Right ventricle myocardium superior (tissue), 1 donor: ENCODE results near the gene TNIK. TPM values are rescaled to one million over a fixed set of nuclear protein-coding genes. Genes with fewer than 3 reads are reported as not detected.
"Not testable (repeated sequence)": the region's sequence is repeated elsewhere in the genome, so short reads cannot be mapped to it uniquely, and the experiment has no call there.

ENCODE experiments used
- ATAC-seq: fragments of 200-7000 bp; cut with Tn5 transposase; one replicate; pipeline ENCODE4 v1.9.1; 2020; ENCODE audit warnings: mild to moderate bottlenecking; ENCODE audit not compliant: poor library complexity
- DNase-seq: peaks from one replicate; pipeline ENCODE4 v3.0.0-alpha.2; 2020
- intact Hi-C: fragments of 100-400 bp; cut with DNase I; formaldehyde crosslinking; loops from one replicate; pipeline ENCODE4 v1.11.2; 2022
- total RNA-seq: library from RNA; stranded (reverse); fragmentation: NEBNext Ultra II Directional; extraction: Animal tissue kit (Norgen Biotek cat#: 25700); gene quantifications from one replicate; pipeline ENCODE4 v1.2.1, GENCODE V29; 2021
- donor health status: DM: no; HTN: yes; CAD: no; lungs with severe emphysema.

The TNIK gene
- total RNA-seq, 1 donor from 2014 or later: 22.5 TPM

DNA sequence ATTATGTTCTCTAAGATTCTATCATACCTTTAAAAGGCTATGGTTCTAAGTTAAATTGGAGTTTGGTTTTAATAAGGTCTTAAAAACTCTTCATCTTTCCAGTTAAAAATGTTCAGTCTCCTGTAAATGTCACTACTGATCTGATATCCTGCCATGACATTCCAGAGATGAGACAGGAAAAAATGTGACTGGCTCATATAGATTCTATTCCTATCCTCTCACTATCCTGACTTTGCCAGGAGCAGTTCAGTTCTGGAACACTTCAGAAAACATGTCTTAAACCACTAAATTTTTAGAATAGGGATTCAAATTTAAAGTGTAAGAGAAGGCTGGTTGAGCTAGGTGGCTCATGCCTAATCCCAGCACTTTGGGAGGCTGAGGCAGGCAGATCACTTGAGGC is 170.9 kb downstream of the TNIK start:
- ATAC-seq (no peak), DNase-seq (no peak)
- intact Hi-C loops: no loop called here

DNA sequence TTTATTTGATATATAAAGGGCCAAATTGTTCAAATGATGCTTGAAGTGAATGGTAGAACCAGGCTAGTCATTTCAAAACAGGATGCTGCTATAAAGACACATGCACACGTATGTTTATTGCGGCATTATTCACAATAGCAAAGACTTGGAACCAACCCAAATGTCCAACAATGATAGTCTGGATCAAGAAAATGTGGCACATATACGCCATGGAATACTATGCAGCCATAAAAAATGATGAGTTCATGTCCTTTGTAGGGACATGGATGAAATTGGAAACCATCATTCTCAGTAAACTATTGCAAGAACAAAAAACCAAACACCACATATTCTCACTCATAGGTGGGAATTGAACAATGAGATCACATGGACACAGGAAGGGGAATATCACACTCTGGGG is 172.4 kb downstream of the TNIK start:
- ATAC-seq, DNase-seq, intact Hi-C loops: not testable (repeated sequence)

DNA sequence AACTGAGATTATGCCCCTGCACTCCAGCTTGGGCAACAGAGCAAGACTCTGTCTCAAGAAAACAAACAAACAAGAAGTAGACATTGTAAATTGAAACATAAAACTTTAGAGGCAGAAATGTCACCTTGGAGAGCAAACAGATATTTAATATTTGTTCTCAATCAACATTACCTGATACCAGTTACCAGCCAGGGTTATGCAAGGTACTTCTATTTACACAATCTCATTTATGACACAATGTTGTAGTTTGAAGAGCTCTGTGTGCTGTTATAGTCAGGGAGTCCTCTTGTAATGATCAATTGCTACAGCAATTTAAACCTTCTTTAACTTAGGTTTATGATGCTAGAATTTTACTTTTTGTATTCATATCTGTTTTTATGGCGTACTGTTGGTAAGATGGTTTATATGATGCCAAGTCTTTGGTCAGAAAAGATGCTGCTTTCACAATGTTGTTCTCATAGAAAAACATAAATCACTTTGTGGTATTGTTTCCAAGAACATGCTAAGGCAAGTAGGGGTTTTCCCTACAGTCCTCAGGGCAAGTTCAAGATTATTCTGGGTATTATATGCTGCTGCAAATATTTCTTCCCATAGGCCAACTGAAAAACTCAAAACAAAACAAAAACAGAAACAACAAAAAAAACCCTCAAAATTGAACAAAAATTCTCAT is 173.5 kb downstream of the TNIK start:
- DNase-seq (no peak), ATAC-seq (no peak)
- intact Hi-C loops: no loop called here

DNA sequence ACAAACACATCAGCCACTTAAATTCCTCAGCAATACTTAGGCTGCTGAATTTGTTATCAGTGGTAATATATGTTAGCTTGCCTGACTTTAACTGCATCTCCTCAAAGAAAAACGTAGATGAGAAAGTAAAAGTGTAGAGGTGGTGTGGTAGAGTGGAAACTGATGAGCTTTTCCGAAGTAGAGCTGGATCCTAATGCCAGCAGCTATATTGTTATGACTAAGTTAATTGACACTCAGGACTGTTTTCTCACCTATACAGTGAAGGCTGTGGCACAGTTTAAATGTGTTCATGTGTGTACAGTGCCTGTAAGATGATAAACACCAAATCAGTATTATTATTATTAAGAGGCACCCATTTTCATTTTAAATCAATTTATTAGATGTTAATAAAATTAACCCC is 174.9 kb downstream of the TNIK start:
- no peak for DNase-seq
- no peak for ATAC-seq
- intact Hi-C loops: no loop called here

DNA sequence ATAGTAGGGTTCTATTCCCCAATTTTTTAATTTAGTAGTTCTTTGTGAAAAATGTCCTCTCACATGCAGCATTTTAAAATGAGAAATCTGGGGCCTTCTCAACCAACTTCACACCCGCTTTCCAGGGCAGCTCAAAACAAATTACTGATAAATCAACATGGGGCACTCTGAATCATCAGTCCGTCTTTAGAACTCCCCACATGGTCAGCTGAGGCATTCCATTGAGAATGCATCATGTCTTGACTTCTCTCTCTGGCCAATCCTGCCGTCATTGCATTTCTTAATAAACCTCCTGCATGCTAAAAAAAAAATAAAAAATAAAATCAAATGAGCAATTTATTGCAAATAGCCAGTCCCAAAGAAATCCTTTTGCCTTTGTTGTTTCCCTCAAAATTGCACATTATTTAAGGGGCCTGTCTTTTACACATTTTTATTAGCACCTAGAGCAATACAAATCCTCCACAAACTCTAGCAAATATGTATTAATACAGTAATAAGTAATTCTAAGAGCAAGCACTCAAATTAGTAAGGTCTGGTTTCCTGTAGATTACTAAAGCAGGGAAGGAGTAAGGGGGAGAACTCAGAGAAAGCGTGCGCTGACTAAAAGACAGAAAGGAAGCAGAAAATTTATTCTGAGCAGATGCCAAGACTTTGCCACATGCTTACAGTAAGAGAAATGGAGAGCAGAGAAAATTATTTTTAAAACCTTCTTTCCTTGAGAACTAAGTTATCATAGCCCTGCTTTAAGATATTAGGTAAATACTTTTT is 175.7 kb downstream of the TNIK start:
- intact Hi-C loops: no loop called here
- DNase-seq (no peak), ATAC-seq (peak; percentile 51)

DNA sequence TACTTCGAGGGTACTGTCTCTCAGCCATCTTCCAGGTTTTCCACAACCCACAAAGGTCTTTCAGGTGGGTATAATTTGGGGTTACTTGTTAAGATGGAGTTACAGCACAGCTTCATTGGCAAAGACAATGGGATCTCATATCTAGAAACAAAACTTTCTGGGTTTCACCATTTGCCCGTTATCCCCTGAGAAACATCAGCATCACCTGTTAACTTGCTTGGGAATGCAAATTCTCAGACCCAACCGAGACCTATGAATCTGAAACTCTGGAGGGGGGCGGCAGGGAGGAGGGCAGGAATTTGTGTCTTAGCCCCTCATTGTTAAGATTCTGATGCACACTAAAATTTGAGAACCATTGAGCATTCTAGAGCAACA is 176.4 kb downstream of the TNIK start:
- intact Hi-C loops: no loop called here
- ATAC-seq: no peak
- DNase-seq: no peak

DNA sequence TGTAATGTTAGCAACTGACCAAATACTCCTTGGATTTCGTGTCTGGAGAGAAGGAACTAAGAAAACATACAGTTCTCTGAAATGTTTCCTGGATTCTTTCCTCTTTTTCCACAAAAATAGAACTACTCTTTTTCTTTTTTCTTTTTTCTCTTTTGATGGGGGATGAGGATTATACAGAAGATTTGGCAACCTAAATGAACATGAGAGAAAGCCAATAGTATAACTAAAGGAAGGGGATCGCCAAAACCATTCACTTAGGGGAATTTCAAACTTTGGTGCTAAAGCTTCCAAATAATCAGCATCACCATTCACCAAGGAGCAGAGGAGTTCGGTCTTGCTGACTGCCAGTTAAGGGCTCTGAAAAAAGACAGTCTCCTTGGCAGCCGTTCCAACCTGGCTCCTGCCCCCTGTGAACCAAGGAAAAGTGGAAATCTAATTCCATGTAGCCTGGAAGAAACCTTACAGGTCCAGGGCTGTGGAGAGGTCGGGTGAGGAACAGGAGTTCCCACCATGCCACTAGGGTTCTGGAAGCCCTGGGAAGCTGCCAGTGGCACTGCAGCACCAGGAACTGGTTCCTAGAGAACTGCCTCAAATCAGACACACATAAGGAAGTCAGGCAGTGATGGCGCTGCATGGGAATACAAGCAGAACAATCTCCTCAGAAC is 176.9 kb downstream of the TNIK start:
- intact Hi-C loops: no loop called here
- DNase-seq: peak; percentile 50
- ATAC-seq: peak; percentile 32

DNA sequence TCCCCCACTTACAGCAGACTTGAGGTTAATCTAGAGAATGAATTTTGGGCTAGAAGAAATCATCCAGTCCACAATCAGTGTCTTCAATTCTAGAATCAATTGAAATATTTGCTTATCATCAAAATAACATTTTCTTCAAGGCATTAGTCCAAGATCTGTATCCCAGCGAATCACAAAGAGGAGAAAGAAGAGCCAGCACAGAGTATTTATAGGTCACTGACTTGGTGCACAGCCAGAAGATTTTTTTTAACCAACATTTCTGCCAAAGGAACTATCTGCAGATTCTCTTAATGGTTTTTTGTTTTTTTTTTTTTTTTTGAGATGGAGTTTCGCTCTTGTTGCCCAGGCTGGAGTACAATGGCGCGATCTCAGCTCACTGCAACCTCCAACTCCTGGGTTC is 178.2 kb downstream of the TNIK start:
- intact Hi-C loops: no loop called here
- DNase-seq (no peak), ATAC-seq (peak; percentile 76)

DNA sequence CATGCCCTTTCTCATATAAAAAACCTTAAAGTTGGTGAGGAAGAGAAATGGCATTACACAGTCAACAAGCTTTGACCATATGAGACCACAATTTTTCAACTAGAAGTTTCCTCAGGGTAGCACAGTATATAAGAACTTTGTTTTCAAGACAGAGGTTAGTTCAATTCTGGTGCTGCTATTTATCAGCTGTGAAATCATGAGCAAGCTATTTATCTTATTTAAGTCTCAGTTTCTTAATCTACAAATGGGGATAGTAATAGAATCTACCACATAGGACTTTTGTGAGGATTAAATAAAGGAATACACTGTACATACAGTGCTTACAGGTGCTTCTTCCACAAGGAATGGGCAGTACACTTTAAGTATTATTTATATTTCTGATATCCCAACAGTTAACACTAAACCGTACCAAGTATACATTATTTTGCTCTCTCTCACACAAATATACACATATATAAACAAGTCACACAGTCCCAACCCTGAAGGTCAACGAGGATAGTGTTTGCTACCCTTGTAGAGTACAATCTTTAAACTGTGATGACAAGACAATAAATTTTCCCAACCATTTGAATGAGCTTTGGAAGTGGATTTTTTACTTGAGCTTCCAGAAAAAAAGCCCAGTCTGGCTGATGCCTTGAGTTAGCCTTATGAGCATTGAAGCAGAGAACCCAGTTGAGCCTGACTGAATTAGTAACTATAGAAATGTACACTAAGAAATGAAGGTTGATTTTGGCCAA is 178.8 kb downstream of the TNIK start:
- no peak for DNase-seq

DNA sequence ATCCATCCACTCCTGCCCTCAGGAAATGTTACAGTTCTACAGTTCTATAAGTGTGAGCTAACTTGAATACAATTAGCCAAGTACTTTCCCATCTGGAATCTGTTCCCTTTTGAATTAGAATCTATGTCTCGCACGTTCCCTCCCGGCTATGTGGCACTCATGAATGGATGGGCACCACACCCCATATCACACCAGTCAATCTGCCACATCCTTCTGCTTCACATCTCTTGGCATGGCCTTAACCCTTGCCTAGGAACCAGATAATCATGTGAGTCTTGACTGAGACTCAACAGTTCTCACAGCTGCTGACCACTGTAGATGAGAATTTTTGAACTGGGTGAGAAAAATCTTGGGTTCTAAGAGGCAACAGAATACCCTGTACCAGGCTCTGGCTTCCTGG is 180.2 kb downstream of the TNIK start:
- DNase-seq (no peak), ATAC-seq (no peak)
- intact Hi-C loops: no loop called here

More for the DNA sequence above, 178.8 kb downstream of the TNIK start:
- intact Hi-C loops: no loop called here
- ATAC-seq: no peak

DNA sequence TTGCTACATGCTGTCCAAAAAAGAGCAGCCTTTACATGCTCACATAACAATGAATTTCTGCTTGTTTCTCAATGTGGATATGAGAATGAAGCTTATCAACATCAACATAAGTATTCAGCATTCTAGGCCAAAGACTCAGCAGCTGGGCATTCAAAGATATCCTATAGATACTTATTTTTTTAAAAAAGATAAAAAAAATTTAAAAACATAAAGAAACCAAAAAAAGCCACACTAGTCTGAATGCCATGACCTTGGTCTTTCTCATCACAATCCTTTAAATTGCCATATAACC is 182.0 kb downstream of the TNIK start:
- intact Hi-C loops: no loop called here
- no peak for ATAC-seq
- DNase-seq: no peak

DNA sequence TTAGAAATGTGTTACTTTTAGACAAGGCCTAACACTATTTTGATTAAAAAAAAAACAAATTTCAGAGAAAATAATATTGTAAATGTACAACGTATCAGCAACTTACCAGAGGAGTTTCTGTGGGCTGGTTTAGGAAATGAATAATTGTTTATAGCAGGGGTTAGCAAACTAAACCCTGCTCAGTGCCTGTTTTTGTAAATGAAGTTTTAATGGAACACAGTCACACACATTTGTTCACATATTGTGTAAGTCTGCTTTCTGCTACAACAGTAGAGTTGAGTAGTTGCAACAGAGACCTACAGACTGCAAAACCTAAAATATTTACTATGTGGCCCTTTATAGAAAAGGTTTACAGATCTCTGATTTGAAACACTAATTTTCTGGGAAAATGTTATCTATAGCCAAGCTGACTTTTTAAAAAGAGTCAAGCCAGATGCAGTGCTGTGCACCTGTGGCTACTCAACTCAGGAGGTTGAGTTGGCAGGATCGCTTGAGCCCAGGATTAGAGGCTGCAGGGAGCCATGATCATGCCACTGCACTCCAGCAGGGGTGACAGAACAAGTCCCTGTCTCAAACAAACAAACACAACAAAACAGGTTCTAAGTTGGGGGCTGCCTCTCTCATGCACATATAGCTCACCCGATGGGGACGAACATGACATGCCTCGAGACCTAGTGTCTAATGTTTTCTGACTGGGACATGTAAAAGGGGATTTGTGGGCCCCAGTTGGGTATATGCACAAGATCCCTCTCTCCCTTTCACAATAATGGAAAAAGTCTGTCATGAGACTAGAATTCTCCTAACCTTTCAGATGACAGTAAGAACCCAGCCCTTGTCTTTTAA is 182.5 kb downstream of the TNIK start:
- no peak for DNase-seq
- ATAC-seq: no peak
- intact Hi-C loops: no loop called here

DNA sequence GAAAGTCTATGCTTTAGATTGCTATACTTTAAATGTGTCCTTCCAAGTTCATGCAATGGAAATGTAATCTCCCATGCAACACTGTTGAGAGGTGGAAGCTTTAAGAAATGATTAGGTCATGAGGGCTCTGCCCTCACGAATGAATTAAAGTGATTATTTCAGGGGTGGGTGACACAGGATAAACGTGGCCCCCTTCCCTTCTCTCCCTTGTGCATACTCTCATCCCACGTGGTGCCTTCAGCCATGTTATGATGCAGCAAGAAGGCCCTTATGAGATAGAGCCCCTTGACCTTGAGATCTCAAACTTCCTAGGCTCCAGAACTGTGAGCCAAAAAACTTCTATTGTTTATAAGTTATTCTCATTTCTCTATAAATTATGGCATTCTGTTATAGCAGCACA is 183.3 kb downstream of the TNIK start:
- intact Hi-C loops: no loop called here
- no peak for DNase-seq
- ATAC-seq: no peak

DNA sequence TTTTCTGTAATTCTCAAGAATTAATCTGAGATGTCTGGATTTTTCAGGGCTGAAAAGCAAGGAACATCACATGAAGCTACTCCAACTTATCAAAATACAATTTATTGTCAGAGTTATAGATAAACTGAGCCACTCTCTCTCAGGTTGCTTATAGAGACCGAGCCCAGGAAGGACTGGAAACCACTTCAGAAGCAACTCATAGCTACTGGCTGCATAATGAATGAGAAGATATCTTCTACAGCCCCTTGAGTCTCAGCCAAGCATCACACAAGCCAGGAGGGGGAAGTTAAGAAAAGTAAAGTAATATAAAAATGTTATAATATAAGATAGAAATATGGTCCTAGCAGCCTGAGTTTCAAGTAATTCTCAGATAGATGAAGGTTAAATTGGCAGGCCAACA is 186.0 kb downstream of the TNIK start:
- no peak for DNase-seq
- no peak for ATAC-seq
- intact Hi-C loops: no loop called here

DNA sequence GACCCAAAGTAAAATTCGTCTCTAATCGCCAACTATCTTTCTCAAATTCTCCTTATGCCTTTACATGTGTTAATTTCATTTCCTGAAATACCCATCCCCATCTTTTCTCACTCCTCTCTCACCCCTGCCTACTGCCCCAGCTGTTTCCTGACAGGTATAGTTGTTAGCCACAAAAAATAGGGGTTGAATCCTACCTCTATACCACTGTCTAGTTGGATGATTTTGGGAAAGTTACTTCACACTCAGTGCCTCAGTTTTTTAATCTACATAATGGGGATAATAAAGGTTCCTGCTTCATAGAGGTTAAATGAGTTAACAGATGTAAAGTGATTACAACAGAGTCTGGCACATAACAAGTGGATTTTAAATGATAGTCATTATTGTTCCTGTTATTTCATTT is 189.7 kb downstream of the TNIK start:
- ATAC-seq (no peak), DNase-seq (no peak)
- intact Hi-C loops: no loop called here

DNA sequence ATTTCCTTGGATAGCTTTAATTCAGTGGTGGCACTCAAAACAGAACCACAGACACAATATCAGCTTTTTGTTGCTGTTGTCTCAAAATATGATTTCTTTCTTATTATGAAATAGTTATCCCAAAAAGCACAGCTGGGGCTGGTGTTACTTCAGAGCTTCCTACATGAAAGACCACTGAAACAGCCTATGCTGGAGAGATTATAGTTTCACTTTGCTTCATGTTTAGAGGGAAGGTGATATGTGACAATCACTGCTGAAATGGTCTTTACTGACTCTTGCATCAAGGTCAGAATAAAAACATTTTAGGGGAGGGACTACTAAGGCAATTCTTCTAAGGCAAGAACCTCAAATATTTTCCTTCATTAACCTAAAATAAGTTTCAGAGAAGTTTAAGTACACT is 190.7 kb downstream of the TNIK start:
- no peak for ATAC-seq
- intact Hi-C loops: loop anchor here (10.0 kb wide), 1 partner anchor 75 kb away; no protein-coding TSS in a partner anchor

DNA sequence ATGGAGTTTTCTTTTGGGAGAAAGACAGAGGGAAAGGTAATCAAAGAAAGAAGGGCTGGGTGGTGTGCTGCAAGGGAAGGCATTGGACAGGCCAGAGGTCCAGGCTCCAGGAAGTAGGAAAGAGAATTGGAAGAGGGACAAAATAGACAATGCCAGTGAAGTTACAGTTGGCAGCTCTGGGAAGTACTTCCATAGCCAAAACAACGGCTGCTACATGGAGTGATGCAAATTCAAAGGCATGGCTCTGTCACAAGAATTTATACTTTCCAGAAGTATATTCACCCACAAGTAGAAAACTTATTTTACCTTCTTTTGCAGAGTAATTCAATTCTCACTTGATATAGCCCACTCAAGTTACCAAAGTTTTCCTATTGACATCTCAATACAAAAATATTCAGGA is 191.5 kb downstream of the TNIK start:
- DNase-seq: no peak
- ATAC-seq: peak; percentile 28
- intact Hi-C loops: loop anchor here (10.0 kb wide), 1 partner anchor 74 kb away; no protein-coding TSS in a partner anchor

More for the DNA sequence above, 190.7 kb downstream of the TNIK start:
- DNase-seq: no peak

DNA sequence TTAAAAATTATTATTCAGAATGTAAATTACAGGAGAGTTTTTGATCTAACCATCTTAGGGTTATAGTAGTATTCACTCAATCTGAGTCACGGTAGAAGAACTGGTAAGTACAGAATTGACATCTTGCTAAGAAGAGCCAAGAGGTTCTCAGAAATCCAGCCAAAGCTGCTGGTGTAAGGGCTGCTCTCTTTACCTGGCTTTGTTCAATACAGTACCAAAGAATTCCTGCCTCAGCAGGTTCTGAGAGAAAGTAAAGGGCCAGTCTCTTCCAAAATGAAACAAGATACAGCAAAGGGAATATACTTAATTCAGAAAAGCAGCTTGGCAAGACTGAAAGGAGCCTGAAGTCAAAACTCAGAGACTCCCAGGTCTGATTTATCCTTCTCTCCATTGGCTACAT is 193.1 kb downstream of the TNIK start:
- DNase-seq (no peak), ATAC-seq (peak; percentile 36)
- intact Hi-C loops: loop anchor here (10.0 kb wide), 1 partner anchor 72 kb away; no protein-coding TSS in a partner anchor

DNA sequence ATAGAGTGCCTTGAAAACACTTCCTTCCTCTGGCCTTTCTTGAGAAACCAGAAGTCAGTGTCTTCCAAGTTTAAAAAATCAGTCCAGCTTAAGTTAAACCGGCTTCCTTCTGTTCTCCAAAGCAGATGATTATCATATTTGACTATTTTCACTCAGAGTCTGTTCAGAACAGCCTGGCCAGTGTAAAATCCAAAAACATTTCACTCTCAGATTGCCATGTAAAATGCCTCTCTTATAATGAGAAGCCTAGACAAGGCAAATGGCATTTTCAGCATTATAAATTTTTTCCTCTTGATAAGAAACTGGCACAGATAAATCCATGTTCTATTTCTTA is 193.5 kb downstream of the TNIK start:
- DNase-seq (no peak), ATAC-seq (peak; percentile 6)
- intact Hi-C loops: loop anchor here (10.0 kb wide), 1 partner anchor 72 kb away; no protein-coding TSS in a partner anchor
